Cardiac muscle cell (in vitro differentiated cells and primary cell): ENCODE data around the gene SLC44A5. TPM values are rescaled to one million over a fixed set of nuclear protein-coding genes. Genes with fewer than 3 reads are reported as not detected.

Experiments
- DNase-seq, 2 donors: peaks; one replicate each; pipeline versions ENCODE4 v3.0.0 to v3.0.0-alpha.2; 2010 to 2017; ENCODE audit warnings: low read depth in 1 of 2, low spot score in 1 of 2
- H3K27ac ChIP-seq: fragments of 200-600 bp; sonication (generic); 2 replicates; pipeline ENCODE4 v1.5.1; 2016
- H3K27me3 ChIP-seq: fragments of 200-600 bp; sonication (generic); 2 replicates; pipeline ENCODE4 v1.6.0; 2016; ENCODE audit warnings: control low read depth
- H3K36me3 ChIP-seq: fragments of 200-600 bp; sonication (generic); 2 replicates; pipeline ENCODE4 v1.5.1; 2016; ENCODE audit warnings: control low read depth
- H3K4me1 ChIP-seq: fragments of 200-600 bp; sonication (generic); 2 replicates; pipeline ENCODE4 v1.8.1; 2017; ENCODE audit warnings: low read depth, mild to moderate bottlenecking, mixed run types
- H3K4me3 ChIP-seq: fragments of 200-600 bp; sonication (generic); 2 replicates; pipeline ENCODE4 v1.5.1; 2016; ENCODE audit warnings: mild to moderate bottlenecking
- H3K9me3 ChIP-seq: fragments of 200-600 bp; sonication (generic); 2 replicates; pipeline ENCODE4 v1.5.1; 2017; ENCODE audit warnings: low read depth, mild to moderate bottlenecking, control low read depth
- CTCF ChIP-seq: IDR thresholded peaks from 2 replicates; pipeline ENCODE4 v1.5.1; 2012; ENCODE audit warnings: low read depth, mild to moderate bottlenecking, low read length
- polyA plus RNA-seq: library from polyadenylated mRNA; unstranded; fragments of >200 nt; fragmentation: Nextera tagmentation; extraction: Ambion mirVana; gene quantifications from 2 replicates; pipeline ENCODE4 v1.2.1, GENCODE V29; 2016
- total RNA-seq: library from RNA; depleted of rRNA; stranded (reverse); fragments of >200 nt; gene quantifications from 2 replicates; pipeline ENCODE4 v1.2.3, GENCODE V29; 2016

SLC44A5 gene
- total and polyA plus RNA-seq, 2 experiments from 2014 or later = 6.9 to 11.1 TPM

GRCh38 chr1:75632350-75632949, 21.5 kb upstream of the SLC44A5 start:
- Histone ChIP-seq H3K4me1 (no peaks in the 10 kb centered on the region), H3K9me3 (no peaks in the 10 kb centered on the region), H3K36me3 (no peaks in the 10 kb centered on the region), H3K4me3 (no peak overlapping the region), H3K27ac (no peak overlapping the region), H3K27me3 (no peaks in the 10 kb centered on the region)
- peak; percentile 80 for TF ChIP-seq CTCF
- DNase-seq = peak; percentile 57 to 59

- Histone ChIP-seq H3K4me3 (no peak overlapping the region), H3K9me3 (no peaks in the 10 kb centered on the region), H3K4me1 (no peaks in the 10 kb centered on the region), H3K36me3 (no peaks in the 10 kb centered on the region), H3K27me3 (no peaks in the 10 kb centered on the region), H3K27ac (no peak overlapping the region)
- no peak for DNase-seq
- no peak for TF ChIP-seq CTCF
Observed at GRCh38 chr1:75630998-75631397, 20.1 kb upstream of the SLC44A5 start.

GRCh38 chr1:75630004-75630594, 19.2 kb upstream of the SLC44A5 start:
- DNase-seq = no peak
- Histone ChIP-seq H3K27me3 (no peaks in the 10 kb centered on the region), H3K4me1 (no peaks in the 10 kb centered on the region), H3K4me3 (no peak overlapping the region), H3K36me3 (no peaks in the 10 kb centered on the region), H3K9me3 (no peaks in the 10 kb centered on the region), H3K27ac (no peak overlapping the region)
- no peak for TF ChIP-seq CTCF

GRCh38 chr1:75625795-75626194, 14.9 kb upstream of the SLC44A5 start:
- H3K27ac ChIP-seq = no peak overlapping the region
- H3K4me3 ChIP-seq = no peak overlapping the region
- TF ChIP-seq CTCF = no peak
- DNase-seq = no peak
- H3K4me1 ChIP-seq = no peaks in the 10 kb centered on the region
- no peaks in the 10 kb centered on the region for H3K36me3 ChIP-seq
- H3K9me3 ChIP-seq = no peaks in the 10 kb centered on the region
- peaks cover 3% of the 10 kb centered on the region for H3K27me3 ChIP-seq

GRCh38 chr1:75618382-75618781, 7.5 kb upstream of the SLC44A5 start:
- no peak overlapping the region for H3K4me3 ChIP-seq

More at GRCh38 chr1:75618382-75618781, 7.5 kb upstream of the SLC44A5 start:
- no peak overlapping the region for H3K27ac ChIP-seq
- H3K27me3 ChIP-seq = peaks cover 48% of the 10 kb centered on the region
- TF ChIP-seq CTCF = no peak
- H3K36me3 ChIP-seq = no peaks in the 10 kb centered on the region
- no peak for DNase-seq
- H3K9me3 ChIP-seq = no peaks in the 10 kb centered on the region
- no peaks in the 10 kb centered on the region for H3K4me1 ChIP-seq
